Spleen (tissue), 7 donors: ENCODE results near the gene RAPGEF6.

Experiments used
- CTCF ChIP-seq, 11 experiments: fragments of 200-600 bp in 7 of 11; fragments of 450-650 bp in 4 of 11; sonication (generic) in 4 of 11; IDR thresholded peaks in 8 of 11; conservative IDR thresholded peaks in 3 of 11; 1 replicate in 7 of 11; 2 replicates in 4 of 11; pipeline versions ENCODE4 v1.4.0 to v1.8.0; 2016 to 2021; ENCODE audit warnings: antibody characterized with exemption in 11 of 11, inconsistent platforms in 4 of 11, mild to moderate bottlenecking in 1 of 11
- POLR2AphosphoS5 ChIP-seq, 3 donors: sonication (generic); formaldehyde crosslinking; IDR thresholded peaks; one replicate each; pipeline ENCODE4 v1.5.1; 2017; ENCODE audit warnings: antibody characterized with exemption in 3 of 3
- donor health status: DM: no; HTN: no; CAD: no; lungs with moderate emphysema.
- donor health status: DM: no; HTN: no; CAD: no.
- donor health status: DM: no; HTN: no; CAD: no.

- no peak for TF ChIP-seq POLR2AphosphoS5 (IDR thresholded peaks at IDR 0.05)
- no peak for TF ChIP-seq CTCF (IDR thresholded peaks at IDR 0.05 in 8 of 11, conservative IDR thresholded peaks at IDR 0.05 in 3 of 11)
Measured at GRCh38 chr5:131615957-131616356, 19.1 kb downstream of the RAPGEF6 start.
